HL-60 (cell line): ENCODE measurements around the gene NR0B2.

ENCODE experiments used
- CTCF ChIP-seq: IDR thresholded peaks from one replicate; pipeline ENCODE4 v1.5.1; 2011; ENCODE audit warnings: low read length, control low read depth, inconsistent platforms; ENCODE audit not compliant: insufficient read depth
- GABPA ChIP-seq: IDR thresholded peaks from 2 replicates; pipeline ENCODE4 v1.6.1; 2012; ENCODE audit warnings: low read depth
- POLR2AphosphoS5 ChIP-seq: IDR thresholded peaks from 2 replicates; pipeline ENCODE4 v1.6.1; 2012; ENCODE audit warnings: low read depth
- REST ChIP-seq: IDR thresholded peaks from 2 replicates; pipeline ENCODE4 v1.6.1; 2012; ENCODE audit warnings: low read depth; ENCODE audit not compliant: insufficient replicate concordance
- SPI1 ChIP-seq: IDR thresholded peaks from 2 replicates; pipeline ENCODE4 v1.6.1; 2012; ENCODE audit warnings: low read depth, mild to moderate bottlenecking, borderline replicate concordance

GRCh38 chr1:26953374-26953773 is 39.6 kb upstream of the NR0B2 start:
- no peak for TF ChIP-seq CTCF
- TF ChIP-seq SPI1, result no peak
- TF ChIP-seq GABPA, result no peak
- TF ChIP-seq POLR2AphosphoS5, result no peak
- TF ChIP-seq REST, result no peak
